ENCODE results near the gene NUDT22. TPM values are rescaled to one million over a fixed set of nuclear protein-coding genes. Genes with fewer than 3 reads are reported as not detected.

The NUDT22 gene, protein sequence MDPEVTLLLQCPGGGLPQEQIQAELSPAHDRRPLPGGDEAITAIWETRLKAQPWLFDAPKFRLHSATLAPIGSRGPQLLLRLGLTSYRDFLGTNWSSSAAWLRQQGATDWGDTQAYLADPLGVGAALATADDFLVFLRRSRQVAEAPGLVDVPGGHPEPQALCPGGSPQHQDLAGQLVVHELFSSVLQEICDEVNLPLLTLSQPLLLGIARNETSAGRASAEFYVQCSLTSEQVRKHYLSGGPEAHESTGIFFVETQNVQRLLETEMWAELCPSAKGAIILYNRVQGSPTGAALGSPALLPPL
- polyA plus RNA-seq (2012; ENCODE audit: low read depth, missing spikeins) = 68.6 TPM

DNA sequence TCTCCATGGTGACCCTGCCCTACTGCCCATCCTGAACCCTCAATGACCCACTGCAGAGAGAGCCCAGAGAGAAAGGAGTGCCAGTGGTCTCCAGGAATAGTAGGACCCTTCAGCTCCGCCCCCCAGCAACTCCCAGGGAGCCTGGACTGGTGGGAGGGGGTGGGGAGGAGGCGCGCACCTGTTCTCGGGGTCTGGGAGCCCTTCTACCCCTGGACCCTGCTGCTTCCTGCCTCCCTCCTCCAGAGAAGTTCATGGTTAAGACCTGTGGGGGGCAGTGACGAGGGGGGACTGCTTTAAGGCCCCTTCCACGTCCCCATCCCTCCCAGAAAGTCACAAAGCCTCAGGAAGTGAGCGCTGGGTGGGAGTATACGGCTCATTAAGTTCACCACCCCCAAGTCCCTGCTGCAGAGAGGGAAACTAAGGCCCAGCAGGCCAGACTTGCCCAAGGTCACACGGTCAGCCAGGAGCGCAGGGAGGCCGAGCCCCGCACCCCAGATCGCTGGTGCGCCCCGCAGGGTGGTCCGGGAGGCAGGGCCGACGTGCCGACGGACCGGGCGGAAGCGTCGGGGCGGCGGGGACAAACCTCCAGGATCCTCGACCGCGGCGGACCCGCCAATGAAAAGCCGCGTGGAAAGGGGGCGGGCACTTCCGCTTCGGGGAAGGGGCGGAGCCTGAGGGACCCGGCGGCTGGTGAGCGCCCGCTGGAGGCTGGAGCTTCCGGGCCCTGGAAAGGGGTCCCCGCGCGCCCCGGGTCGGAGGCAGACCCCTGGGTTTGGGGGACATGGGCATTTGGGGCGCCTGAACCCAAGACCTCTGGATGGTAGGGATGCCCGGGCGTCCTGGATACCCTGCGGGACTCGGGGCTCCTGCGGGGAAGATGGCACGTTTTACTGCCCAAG lies at the start of gene NUDT22, which contains the start of gene TRPT1:
Gene NUDT22 (plus strand): TSS at position 667 of the 899 bp plus-strand sequence. CDS start 379 bp downstream, outside the sequence.
Gene TRPT1 (minus strand): TSS at position 579 of the 899 bp plus-strand sequence. CDS start 326 bp downstream, at position 253.
- TF ChIP-seq POLR2AphosphoS5 (IDR thresholded peaks at IDR 0.05; ENCODE audit: low read depth, low read length) (peak; percentile 15; the same call in 1 of the 2 replicates), SPI1 (IDR thresholded peaks at IDR 0.05; ENCODE audit: low read depth, low read length) (peak; percentile 81), PAX5 (IDR thresholded peaks at IDR 0.05; ENCODE audit: insufficient read depth, low read length, severe bottlenecking) (no peak)
- peak; percentile 90 for FAIRE-seq

DNA sequence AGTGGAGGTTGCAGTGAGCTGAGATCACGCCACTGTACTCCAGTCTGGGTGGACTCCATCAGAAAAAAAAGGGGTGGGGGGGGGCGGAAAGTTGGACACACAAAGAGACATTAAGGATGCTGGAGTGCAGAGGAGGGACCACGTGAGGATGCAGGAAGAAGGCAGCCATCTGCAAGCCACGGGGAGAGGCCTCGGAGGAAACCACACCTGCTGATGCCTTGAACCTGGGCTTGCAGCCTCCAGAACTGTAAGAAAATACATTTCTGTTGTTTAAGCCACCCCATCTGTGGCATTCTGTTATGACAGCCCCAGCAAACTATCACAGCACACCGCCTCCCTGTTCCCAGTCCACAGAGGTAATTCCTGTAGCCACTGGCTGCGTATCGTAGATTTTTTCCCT lies 49.3 kb upstream of the NUDT22 start:
- TF ChIP-seq POLR2AphosphoS5 (IDR thresholded peaks at IDR 0.05; ENCODE audit: low read depth, low read length) (no peak), POLR2A (IDR thresholded peaks at IDR 0.05; ENCODE audit: low read depth, low read length) (no peak), SPI1 (IDR thresholded peaks at IDR 0.05; ENCODE audit: low read depth, low read length) (no peak), POU2F2 (IDR thresholded peaks at IDR 0.05; ENCODE audit: low read depth, low read length) (no peak), TAF1 (IDR thresholded peaks at IDR 0.05; ENCODE audit: low read depth, low read length) (no peak), PAX5 (IDR thresholded peaks at IDR 0.05; ENCODE audit: insufficient read depth, low read length, severe bottlenecking) (no peak)
- no peak for FAIRE-seq

More for the DNA sequence above, at the start of gene NUDT22, which contains the start of gene TRPT1:
- DNase-seq (ENCODE audit: insufficient read length, low spot score) = peak; percentile 96

DNA sequence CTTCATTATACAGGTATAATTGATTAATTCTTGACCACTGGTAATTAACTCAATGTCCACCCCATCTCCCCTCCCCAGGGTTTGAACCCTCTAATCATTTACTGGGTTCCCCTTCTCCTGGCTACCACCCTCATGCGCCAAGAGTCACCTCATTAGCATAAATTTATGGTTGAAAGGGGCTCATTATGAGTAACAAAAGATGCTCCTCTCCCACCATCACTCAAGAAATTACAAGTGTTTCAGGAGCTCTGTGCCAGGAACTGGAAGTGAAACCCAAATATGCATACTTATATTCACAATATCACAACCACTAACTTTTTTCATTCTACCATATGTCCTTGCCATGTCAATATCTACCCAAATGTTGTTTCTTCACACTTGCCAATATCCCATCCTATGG lies 47.9 kb upstream of the NUDT22 start:
- TF ChIP-seq POLR2A (IDR thresholded peaks at IDR 0.05; ENCODE audit: low read depth, low read length) (no peak), POU2F2 (IDR thresholded peaks at IDR 0.05; ENCODE audit: low read depth, low read length) (peak; percentile 72; the same call in 1 of the 2 replicates), SPI1 (IDR thresholded peaks at IDR 0.05; ENCODE audit: low read depth, low read length) (peak; percentile 91)
- DNase-seq (ENCODE audit: insufficient read length, low spot score) (no peak), FAIRE-seq (no peak)

More for the DNA sequence above, 49.3 kb upstream of the NUDT22 start:
- no peak for DNase-seq (ENCODE audit: insufficient read length, low spot score)

DNA sequence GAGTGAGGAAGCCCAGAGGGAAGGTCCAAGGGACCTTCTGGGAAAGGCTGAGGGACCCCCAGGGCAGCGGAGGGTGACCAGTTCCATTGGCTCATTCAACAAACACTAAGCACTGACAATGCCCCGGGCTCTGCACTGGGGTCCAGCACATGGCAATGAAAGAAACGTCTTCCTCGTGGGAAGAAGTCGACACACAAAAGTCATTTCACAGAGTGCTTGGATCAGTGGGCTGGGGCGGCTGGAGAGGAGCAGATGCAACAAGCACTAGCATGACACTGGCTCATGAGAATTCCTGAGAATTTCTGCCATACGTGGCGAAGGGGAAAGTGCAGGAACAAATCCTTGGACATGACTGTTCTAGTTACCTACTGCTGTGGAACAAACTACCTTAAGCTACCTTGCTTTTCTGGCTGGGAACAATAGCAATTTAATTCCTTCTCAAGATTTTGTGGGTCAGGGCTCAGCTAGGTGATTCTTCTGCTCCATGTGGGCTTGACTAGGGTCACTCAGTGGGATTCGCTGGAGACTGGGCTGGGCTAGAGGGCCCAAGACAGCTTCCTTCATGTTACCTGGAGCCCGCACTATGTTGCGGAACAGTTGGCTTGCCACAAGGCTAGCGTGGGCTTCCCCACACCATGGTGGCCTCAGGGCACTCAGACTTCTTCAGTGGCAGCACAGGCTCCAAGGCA lies 47.0 kb upstream of the NUDT22 start:
- FAIRE-seq (no peak), DNase-seq (ENCODE audit: insufficient read length, low spot score) (no peak)
- no peak for TF ChIP-seq POLR2A (IDR thresholded peaks at IDR 0.05; ENCODE audit: low read depth, low read length)
- TF ChIP-seq TAF1 (IDR thresholded peaks at IDR 0.05; ENCODE audit: low read depth, low read length) = no peak
- TF ChIP-seq POU2F2 (IDR thresholded peaks at IDR 0.05; ENCODE audit: low read depth, low read length) = no peak
- no peak for TF ChIP-seq POLR2AphosphoS5 (IDR thresholded peaks at IDR 0.05; ENCODE audit: low read depth, low read length)
- TF ChIP-seq PAX5 (IDR thresholded peaks at IDR 0.05; ENCODE audit: insufficient read depth, low read length, severe bottlenecking) = no peak
- no peak for TF ChIP-seq SPI1 (IDR thresholded peaks at IDR 0.05; ENCODE audit: low read depth, low read length)

DNA sequence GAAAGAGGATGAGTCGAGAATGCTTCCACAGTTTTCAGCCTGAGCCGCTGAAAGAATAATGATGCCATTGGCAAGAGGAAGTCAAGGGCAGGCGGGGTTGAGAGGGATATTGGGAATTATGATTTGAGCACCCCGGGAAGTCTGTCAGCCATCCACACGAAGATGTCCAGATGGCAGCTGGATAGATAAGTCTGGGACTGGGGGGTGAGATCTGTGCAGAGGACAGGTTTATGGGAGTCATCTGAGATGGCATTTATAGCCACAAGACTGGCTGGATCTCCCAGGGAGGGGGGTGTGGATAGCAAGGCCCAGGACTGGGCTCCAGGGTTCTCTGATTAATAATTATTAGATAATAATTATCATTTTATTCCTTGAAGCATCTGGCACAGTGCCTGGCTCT lies 45.2 kb upstream of the NUDT22 start:
- no peak for FAIRE-seq
- no peak for DNase-seq (ENCODE audit: insufficient read length, low spot score)
- no peak for TF ChIP-seq POLR2AphosphoS5 (IDR thresholded peaks at IDR 0.05; ENCODE audit: low read depth, low read length)
- TF ChIP-seq POLR2A (IDR thresholded peaks at IDR 0.05; ENCODE audit: low read depth, low read length) = no peak
- TF ChIP-seq TAF1 (IDR thresholded peaks at IDR 0.05; ENCODE audit: low read depth, low read length) = no peak
- TF ChIP-seq POU2F2 (IDR thresholded peaks at IDR 0.05; ENCODE audit: low read depth, low read length) = no peak
- no peak for TF ChIP-seq SPI1 (IDR thresholded peaks at IDR 0.05; ENCODE audit: low read depth, low read length)
- TF ChIP-seq PAX5 (IDR thresholded peaks at IDR 0.05; ENCODE audit: insufficient read depth, low read length, severe bottlenecking) = no peak

DNA sequence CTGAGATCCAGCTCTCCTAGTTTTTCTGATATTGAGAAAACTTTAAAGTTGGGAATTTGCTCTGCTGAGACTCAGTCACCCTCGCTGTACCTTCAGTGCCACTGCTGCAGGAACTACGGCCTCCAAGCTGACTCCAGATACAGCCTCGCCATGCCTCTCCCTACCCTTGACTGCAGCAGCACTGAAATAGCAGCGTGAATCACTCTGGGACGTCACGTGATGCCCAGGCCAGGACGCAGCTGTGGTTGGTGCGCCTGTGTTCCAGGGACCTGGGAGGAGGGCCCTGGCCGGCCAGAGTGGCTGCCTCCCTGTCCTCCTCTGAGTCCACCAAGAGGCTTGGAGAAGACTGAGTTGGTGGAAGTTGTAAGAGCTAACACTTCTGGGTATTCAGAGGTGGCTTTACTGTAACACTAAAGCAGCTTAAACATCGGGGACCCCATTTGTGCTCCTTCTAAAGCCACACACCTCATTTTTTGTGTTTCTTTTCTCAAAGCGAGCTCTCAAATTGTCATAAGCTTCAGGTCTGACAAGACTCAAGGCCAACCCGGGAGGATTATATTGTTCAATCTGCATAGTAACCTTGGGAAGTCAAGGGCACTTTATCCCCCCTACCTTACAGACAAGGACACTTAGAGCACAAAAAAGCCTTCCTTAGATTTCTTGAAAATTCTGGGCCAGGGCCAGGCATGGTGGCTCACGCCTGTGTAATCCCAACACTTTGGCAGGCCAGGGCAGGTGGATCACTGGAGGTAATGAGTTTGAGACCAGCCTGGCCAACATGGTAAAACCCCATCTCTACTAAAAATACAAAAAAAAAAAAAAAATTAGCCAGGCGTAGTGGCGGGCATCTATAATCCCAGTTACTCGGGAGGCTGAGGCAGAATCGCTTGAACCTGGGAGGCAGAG lies 44.3 kb upstream of the NUDT22 start:
- FAIRE-seq (peak; percentile 96), DNase-seq (ENCODE audit: insufficient read length, low spot score) (peak; percentile 42)
- no peak for TF ChIP-seq SPI1 (IDR thresholded peaks at IDR 0.05; ENCODE audit: low read depth, low read length)
- TF ChIP-seq POLR2AphosphoS5 (IDR thresholded peaks at IDR 0.05; ENCODE audit: low read depth, low read length) = no peak
- 0 out of 2 replicates have a peak, but pooled peaks have one; percentile 16 for TF ChIP-seq POU2F2 (IDR thresholded peaks at IDR 0.05; ENCODE audit: low read depth, low read length)
- no peak for TF ChIP-seq PAX5 (IDR thresholded peaks at IDR 0.05; ENCODE audit: insufficient read depth, low read length, severe bottlenecking)
- TF ChIP-seq TAF1 (IDR thresholded peaks at IDR 0.05; ENCODE audit: low read depth, low read length) = 0 out of 2 replicates have a peak, but pooled peaks have one; percentile 13
- TF ChIP-seq POLR2A (IDR thresholded peaks at IDR 0.05; ENCODE audit: low read depth, low read length) = peak; percentile 53; the same call in 1 of the 2 replicates

DNA sequence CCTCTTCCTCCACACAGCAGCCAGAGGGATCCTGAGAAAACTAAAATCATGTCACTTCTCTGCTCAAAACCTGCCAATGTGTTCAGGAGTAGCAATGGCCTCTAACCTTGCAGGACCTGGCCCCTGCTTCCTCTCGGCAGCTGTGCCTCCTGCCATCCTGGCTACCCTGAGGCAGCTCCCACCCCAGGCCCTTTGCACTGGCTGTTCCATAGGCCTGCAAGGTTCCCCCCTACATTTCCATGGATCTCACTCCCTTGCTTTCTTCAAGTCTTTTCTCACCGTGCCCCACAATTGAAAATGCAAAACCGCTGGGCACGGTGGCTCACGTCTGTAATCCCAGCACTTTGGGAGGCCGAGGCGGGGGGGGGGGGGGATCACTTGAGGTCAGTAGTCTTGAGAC lies 42.2 kb upstream of the NUDT22 start:
- no peak for TF ChIP-seq SPI1 (IDR thresholded peaks at IDR 0.05; ENCODE audit: low read depth, low read length)
- no peak for TF ChIP-seq POLR2A (IDR thresholded peaks at IDR 0.05; ENCODE audit: low read depth, low read length)
- TF ChIP-seq POLR2AphosphoS5 (IDR thresholded peaks at IDR 0.05; ENCODE audit: low read depth, low read length) = no peak
- no peak for TF ChIP-seq PAX5 (IDR thresholded peaks at IDR 0.05; ENCODE audit: insufficient read depth, low read length, severe bottlenecking)
- TF ChIP-seq POU2F2 (IDR thresholded peaks at IDR 0.05; ENCODE audit: low read depth, low read length) = no peak
- DNase-seq (ENCODE audit: insufficient read length, low spot score) (no peak), FAIRE-seq (no peak)

DNA sequence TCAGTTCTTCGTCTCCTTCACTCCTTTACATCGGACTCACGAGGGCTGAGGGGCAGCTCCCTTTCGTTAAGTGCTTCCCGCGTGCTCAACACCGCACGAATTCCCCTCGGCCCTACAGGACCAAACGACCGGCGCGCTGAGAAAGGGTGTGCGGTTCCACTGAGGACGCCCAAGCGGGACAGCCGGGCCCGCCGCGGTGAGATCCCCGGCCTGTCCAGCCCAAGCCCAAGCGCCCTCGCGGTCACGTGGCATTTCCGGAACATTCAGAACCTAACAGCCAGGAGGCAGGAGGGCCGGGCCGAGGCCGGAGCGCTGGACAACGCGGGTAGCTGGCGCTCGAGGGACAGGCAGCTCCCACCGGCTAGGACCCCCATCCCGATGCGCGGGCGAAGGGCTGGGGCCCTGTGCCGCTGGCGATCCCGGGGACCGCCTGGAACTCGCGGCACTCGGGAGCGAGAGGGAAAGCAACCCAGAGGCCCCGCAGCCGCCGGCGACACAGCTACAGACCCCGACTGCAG lies 40.8 kb upstream of the NUDT22 start:
- TF ChIP-seq SPI1 (IDR thresholded peaks at IDR 0.05; ENCODE audit: low read depth, low read length) (no peak), POLR2AphosphoS5 (IDR thresholded peaks at IDR 0.05; ENCODE audit: low read depth, low read length) (peak; percentile 94), PAX5 (IDR thresholded peaks at IDR 0.05; ENCODE audit: insufficient read depth, low read length, severe bottlenecking) (no peak), TAF1 (IDR thresholded peaks at IDR 0.05; ENCODE audit: low read depth, low read length) (peak; percentile 95), POU2F2 (IDR thresholded peaks at IDR 0.05; ENCODE audit: low read depth, low read length) (peak; percentile 78; the same call in 1 of the 2 replicates), POLR2A (IDR thresholded peaks at IDR 0.05; ENCODE audit: low read depth, low read length) (peak; percentile 91)
- DNase-seq (ENCODE audit: insufficient read length, low spot score) = peak; percentile 39
- FAIRE-seq = no peak
